GM23338 (cell line): Measurements from ENCODE around the gene HS6ST3. TPM values are rescaled to one million over a fixed set of nuclear protein-coding genes. Genes with fewer than 3 reads are reported as not detected.

Experiments
- ATAC-seq: fragments of 200-7000 bp; cut with Tn5 transposase; 3 replicates; pipeline ENCODE4 v1.9.1; 2020
- DNase-seq: peaks from one replicate; pipeline ENCODE4 v3.0.0-alpha.2; 2015; ENCODE audit warnings: low spot score
- H2AFZ ChIP-seq: fragments of 200-600 bp; sonication (generic); 2 replicates; pipeline ENCODE4 v1.8.0; 2016; ENCODE audit warnings: antibody characterized with exemption, mild to moderate bottlenecking, moderate library complexity
- H3F3A ChIP-seq: fragments of 200-600 bp; sonication (generic); replicated peaks from 2 replicates; pipeline ENCODE4 v1.8.0; 2017; ENCODE audit warnings: antibody characterized with exemption, mixed run types, low read depth
- H3K27ac ChIP-seq: fragments of 200-600 bp; sonication (generic); 2 replicates; pipeline ENCODE4 v1.6.1; 2016; ENCODE audit warnings: low read depth
- H3K27me3 ChIP-seq: fragments of 200-600 bp; sonication (generic); 2 replicates; pipeline ENCODE4 v1.8.0; 2016; ENCODE audit warnings: mild to moderate bottlenecking, mixed run types, moderate library complexity; ENCODE audit not compliant: insufficient read depth
- H3K36me3 ChIP-seq: fragments of 200-600 bp; sonication (generic); 2 replicates; pipeline ENCODE4 v1.8.0; 2016; ENCODE audit warnings: mild to moderate bottlenecking; ENCODE audit not compliant: insufficient read depth
- H3K4me1 ChIP-seq: fragments of 200-600 bp; sonication (generic); 2 replicates; pipeline ENCODE4 v1.8.0; 2016; ENCODE audit warnings: mild to moderate bottlenecking, moderate library complexity; ENCODE audit not compliant: insufficient read depth
- H3K4me2 ChIP-seq: fragments of 200-600 bp; sonication (generic); 2 replicates; pipeline ENCODE4 v1.7.1; 2017; ENCODE audit warnings: mixed run types
- H3K4me3 ChIP-seq: fragments of 200-600 bp; sonication (generic); 2 replicates; pipeline ENCODE4 v1.6.1; 2016; ENCODE audit warnings: mixed run types
- H3K79me2 ChIP-seq: fragments of 200-600 bp; sonication (generic); replicated peaks from 2 replicates; pipeline ENCODE4 v1.8.0; 2017; ENCODE audit warnings: mild to moderate bottlenecking; ENCODE audit not compliant: insufficient read depth
- H3K9me2 ChIP-seq: fragments of 200-600 bp; sonication (generic); 2 replicates; pipeline ENCODE4 v1.8.0; 2017; ENCODE audit not compliant: insufficient read depth
- H4K20me1 ChIP-seq: fragments of 200-600 bp; sonication (generic); replicated peaks from 2 replicates; pipeline ENCODE4 v1.8.0; 2017; ENCODE audit warnings: mild to moderate bottlenecking; ENCODE audit not compliant: insufficient read depth
- H3K27ac Mint-ChIP-seq: 2 replicates; pipeline ENCODE4 v1.8.0; 2020; ENCODE audit warnings: inconsistent platforms, mild to moderate bottlenecking, moderate library complexity, mixed read lengths
- H3K27me3 Mint-ChIP-seq: 3 replicates; pipeline ENCODE4 v1.8.0; 2022; ENCODE audit warnings: low read depth, mild to moderate bottlenecking, moderate library complexity, mixed read lengths, inconsistent platforms; ENCODE audit not compliant: insufficient read depth, poor library complexity
- H3K36me3 Mint-ChIP-seq: 3 replicates; pipeline ENCODE4 v1.8.0; 2021; ENCODE audit warnings: low read depth, mild to moderate bottlenecking, inconsistent platforms, moderate library complexity, mixed read lengths
- H3K4me1 Mint-ChIP-seq: 3 replicates; pipeline ENCODE4 v1.8.0; 2020; ENCODE audit warnings: mild to moderate bottlenecking, inconsistent platforms, mixed read lengths
- H3K4me3 Mint-ChIP-seq: 3 replicates; pipeline ENCODE4 v1.8.0; 2021; ENCODE audit warnings: moderate library complexity, mild to moderate bottlenecking, inconsistent platforms, mixed read lengths
- H3K9me3 Mint-ChIP-seq: 3 replicates; pipeline ENCODE4 v1.8.0; 2020; ENCODE audit warnings: moderate library complexity, mild to moderate bottlenecking, inconsistent platforms, mixed read lengths
- CREB1 ChIP-seq: fragments of 250-450 bp; sonication (Bioruptor Pico); IDR thresholded peaks from 2 replicates; pipeline ENCODE4 v1.5.0; 2020; ENCODE audit warnings: low read depth, mild to moderate bottlenecking, moderate library complexity
- CTCF ChIP-seq, 2 experiments: fragments of 200-600 bp in 1 of 2; sonication (generic) in 1 of 2; conservative IDR thresholded peaks; 2 replicates each; pipeline versions ENCODE4 v1.5.1 to v1.6.1; 2016 to 2017; ENCODE audit warnings: antibody characterized with exemption in 2 of 2, low read depth in 2 of 2, mild to moderate bottlenecking in 2 of 2, moderate library complexity in 1 of 2
- ETS1 ChIP-seq: IDR thresholded peaks from 2 replicates; pipeline ENCODE4 v1.6.1; 2016; ENCODE audit warnings: antibody characterized with exemption
- EZH2 ChIP-seq: fragments of 200-600 bp; sonication (generic); IDR thresholded peaks from one replicate; pipeline ENCODE4 v1.8.0; 2017; ENCODE audit warnings: antibody characterized with exemption, mild to moderate bottlenecking, low read depth; ENCODE audit not compliant: unreplicated experiment
- EZH2phosphoT487 ChIP-seq: fragments of 200-600 bp; sonication (generic); IDR thresholded peaks from one replicate; pipeline ENCODE4 v1.8.1; 2018; ENCODE audit warnings: antibody characterized with exemption; ENCODE audit not compliant: unreplicated experiment
- JUNB ChIP-seq: IDR thresholded peaks from one replicate; pipeline ENCODE4 v1.6.1; 2016; ENCODE audit warnings: antibody characterized with exemption; ENCODE audit not compliant: unreplicated experiment
- NANOG ChIP-seq: IDR thresholded peaks from 2 replicates; pipeline ENCODE4 v1.6.1; 2016; ENCODE audit warnings: antibody characterized with exemption, borderline replicate concordance
- POLR2AphosphoS5 ChIP-seq: IDR thresholded peaks from 2 replicates; pipeline ENCODE4 v1.6.1; 2016; ENCODE audit warnings: antibody characterized with exemption, low read depth
- STAT1 ChIP-seq: IDR thresholded peaks from one replicate; pipeline ENCODE4 v1.6.1; 2016; ENCODE audit warnings: antibody characterized with exemption; ENCODE audit not compliant: unreplicated experiment
- ZNF114 ChIP-seq: fragments of 250-450 bp; sonication (Bioruptor Pico); IDR thresholded peaks from 2 replicates; pipeline ENCODE4 v1.5.0; 2020; ENCODE audit warnings: mild to moderate bottlenecking, moderate library complexity
- ZNF331 ChIP-seq: fragments of 250-450 bp; sonication (Bioruptor Pico); IDR thresholded peaks from 2 replicates; pipeline ENCODE4 v1.5.0; 2020; ENCODE audit warnings: low read depth, mild to moderate bottlenecking, moderate library complexity
- polyA plus RNA-seq: library from polyadenylated mRNA; unstranded; fragments of >200 nt; fragmentation: Nextera tagmentation; extraction: Ambion mirVana; gene quantifications from 2 replicates; pipeline ENCODE4 v1.2.1, GENCODE V29; 2016
- total RNA-seq: library from RNA; depleted of rRNA; stranded (reverse); fragments of >200 nt; shearing (Covaris generic); gene quantifications from 2 replicates; pipeline ENCODE4 v1.2.3, GENCODE V29; 2014
- TF ChIP-seq, protein P1 (sequence below): fragments of 250-450 bp; sonication (Bioruptor Pico); IDR thresholded peaks from 2 replicates; pipeline ENCODE4 v1.5.0; 2020; ENCODE audit warnings: mild to moderate bottlenecking, moderate library complexity
- TF ChIP-seq, protein P2 (sequence below): IDR thresholded peaks from one replicate; pipeline ENCODE4 v1.6.1; 2018; ENCODE audit warnings: antibody characterized with exemption; ENCODE audit not compliant: unreplicated experiment

HS6ST3 gene
- total and polyA plus RNA-seq, 2 experiments from 2014 or later, result 0.52 to 0.80 TPM

DNA sequence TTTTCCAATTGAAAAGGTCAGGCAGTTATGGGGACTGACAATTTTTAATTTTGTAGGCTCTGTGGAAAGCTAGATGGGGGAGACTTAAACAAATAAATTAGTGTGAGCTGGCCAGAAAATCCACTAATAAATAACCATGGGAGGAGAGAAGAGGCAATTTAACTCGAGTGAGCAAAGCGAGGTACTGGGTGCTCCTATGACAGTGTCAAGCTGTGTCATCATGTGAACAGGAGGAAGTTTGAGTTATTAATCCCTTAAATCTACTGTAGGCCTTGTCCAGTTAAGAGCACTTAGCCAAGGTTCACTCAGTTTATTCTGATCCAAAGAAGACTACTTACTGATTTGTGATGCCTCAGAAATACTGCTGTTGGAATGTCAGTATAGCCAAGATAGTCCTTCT is 781.6 kb downstream of the HS6ST3 start:
- ATAC-seq, result no peak
- no peaks in the 10 kb centered on the region for H3K4me1 Mint-ChIP-seq

More for the DNA sequence above, 781.6 kb downstream of the HS6ST3 start:
- no peaks in the 10 kb centered on the region for H3K79me2 ChIP-seq
- TF ChIP-seq JUNB (no peak), CTCF (conservative IDR thresholded peaks at IDR 0.05; ENCODE audit: low read depth in 2 of 2) (no peak), POLR2AphosphoS5 (no peak), ETS1 (no peak), CREB1 (CRISPR knock-in tag) (no peak), ZNF114 (CRISPR knock-in tag) (no peak), ZNF331 (CRISPR knock-in tag) (no peak), STAT1 (no peak), EZH2 (no peak), EZH2phosphoT487 (no peak), NANOG (no peak)
- TF ChIP-seq, protein P1, sequence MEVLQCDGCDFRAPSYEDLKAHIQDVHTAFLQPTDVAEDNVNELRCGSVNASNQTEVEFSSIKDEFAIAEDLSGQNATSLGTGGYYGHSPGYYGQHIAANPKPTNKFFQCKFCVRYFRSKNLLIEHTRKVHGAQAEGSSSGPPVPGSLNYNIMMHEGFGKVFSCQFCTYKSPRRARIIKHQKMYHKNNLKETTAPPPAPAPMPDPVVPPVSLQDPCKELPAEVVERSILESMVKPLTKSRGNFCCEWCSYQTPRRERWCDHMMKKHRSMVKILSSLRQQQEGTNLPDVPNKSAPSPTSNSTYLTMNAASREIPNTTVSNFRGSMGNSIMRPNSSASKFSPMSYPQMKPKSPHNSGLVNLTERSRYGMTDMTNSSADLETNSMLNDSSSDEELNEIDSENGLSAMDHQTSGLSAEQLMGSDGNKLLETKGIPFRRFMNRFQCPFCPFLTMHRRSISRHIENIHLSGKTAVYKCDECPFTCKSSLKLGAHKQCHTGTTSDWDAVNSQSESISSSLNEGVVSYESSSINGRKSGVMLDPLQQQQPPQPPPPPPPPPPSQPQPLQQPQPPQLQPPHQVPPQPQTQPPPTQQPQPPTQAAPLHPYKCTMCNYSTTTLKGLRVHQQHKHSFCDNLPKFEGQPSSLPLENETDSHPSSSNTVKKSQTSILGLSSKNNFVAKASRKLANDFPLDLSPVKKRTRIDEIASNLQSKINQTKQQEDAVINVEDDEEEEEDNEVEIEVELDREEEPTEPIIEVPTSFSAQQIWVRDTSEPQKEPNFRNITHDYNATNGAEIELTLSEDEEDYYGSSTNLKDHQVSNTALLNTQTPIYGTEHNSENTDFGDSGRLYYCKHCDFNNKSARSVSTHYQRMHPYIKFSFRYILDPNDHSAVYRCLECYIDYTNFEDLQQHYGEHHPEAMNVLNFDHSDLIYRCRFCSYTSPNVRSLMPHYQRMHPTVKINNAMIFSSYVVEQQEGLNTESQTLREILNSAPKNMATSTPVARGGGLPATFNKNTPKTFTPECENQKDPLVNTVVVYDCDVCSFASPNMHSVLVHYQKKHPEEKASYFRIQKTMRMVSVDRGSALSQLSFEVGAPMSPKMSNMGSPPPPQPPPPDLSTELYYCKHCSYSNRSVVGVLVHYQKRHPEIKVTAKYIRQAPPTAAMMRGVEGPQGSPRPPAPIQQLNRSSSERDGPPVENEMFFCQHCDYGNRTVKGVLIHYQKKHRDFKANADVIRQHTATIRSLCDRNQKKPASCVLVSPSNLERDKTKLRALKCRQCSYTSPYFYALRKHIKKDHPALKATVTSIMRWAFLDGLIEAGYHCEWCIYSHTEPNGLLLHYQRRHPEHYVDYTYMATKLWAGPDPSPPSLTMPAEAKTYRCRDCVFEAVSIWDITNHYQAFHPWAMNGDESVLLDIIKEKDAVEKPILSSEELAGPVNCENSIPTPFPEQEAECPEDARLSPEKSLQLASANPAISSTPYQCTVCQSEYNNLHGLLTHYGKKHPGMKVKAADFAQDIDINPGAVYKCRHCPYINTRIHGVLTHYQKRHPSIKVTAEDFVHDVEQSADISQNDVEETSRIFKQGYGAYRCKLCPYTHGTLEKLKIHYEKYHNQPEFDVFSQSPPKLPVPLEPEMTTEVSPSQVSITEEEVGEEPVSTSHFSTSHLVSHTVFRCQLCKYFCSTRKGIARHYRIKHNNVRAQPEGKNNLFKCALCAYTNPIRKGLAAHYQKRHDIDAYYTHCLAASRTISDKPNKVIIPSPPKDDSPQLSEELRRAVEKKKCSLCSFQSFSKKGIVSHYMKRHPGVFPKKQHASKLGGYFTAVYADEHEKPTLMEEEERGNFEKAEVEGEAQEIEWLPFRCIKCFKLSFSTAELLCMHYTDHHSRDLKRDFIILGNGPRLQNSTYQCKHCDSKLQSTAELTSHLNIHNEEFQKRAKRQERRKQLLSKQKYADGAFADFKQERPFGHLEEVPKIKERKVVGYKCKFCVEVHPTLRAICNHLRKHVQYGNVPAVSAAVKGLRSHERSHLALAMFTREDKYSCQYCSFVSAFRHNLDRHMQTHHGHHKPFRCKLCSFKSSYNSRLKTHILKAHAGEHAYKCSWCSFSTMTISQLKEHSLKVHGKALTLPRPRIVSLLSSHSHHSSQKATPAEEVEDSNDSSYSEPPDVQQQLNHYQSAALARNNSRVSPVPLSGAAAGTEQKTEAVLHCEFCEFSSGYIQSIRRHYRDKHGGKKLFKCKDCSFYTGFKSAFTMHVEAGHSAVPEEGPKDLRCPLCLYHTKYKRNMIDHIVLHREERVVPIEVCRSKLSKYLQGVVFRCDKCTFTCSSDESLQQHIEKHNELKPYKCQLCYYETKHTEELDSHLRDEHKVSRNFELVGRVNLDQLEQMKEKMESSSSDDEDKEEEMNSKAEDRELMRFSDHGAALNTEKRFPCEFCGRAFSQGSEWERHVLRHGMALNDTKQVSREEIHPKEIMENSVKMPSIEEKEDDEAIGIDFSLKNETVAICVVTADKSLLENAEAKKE (CRISPR knock-in tag), result no peak
- TF ChIP-seq, protein P2, sequence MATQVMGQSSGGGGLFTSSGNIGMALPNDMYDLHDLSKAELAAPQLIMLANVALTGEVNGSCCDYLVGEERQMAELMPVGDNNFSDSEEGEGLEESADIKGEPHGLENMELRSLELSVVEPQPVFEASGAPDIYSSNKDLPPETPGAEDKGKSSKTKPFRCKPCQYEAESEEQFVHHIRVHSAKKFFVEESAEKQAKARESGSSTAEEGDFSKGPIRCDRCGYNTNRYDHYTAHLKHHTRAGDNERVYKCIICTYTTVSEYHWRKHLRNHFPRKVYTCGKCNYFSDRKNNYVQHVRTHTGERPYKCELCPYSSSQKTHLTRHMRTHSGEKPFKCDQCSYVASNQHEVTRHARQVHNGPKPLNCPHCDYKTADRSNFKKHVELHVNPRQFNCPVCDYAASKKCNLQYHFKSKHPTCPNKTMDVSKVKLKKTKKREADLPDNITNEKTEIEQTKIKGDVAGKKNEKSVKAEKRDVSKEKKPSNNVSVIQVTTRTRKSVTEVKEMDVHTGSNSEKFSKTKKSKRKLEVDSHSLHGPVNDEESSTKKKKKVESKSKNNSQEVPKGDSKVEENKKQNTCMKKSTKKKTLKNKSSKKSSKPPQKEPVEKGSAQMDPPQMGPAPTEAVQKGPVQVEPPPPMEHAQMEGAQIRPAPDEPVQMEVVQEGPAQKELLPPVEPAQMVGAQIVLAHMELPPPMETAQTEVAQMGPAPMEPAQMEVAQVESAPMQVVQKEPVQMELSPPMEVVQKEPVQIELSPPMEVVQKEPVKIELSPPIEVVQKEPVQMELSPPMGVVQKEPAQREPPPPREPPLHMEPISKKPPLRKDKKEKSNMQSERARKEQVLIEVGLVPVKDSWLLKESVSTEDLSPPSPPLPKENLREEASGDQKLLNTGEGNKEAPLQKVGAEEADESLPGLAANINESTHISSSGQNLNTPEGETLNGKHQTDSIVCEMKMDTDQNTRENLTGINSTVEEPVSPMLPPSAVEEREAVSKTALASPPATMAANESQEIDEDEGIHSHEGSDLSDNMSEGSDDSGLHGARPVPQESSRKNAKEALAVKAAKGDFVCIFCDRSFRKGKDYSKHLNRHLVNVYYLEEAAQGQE, result no peak
- H3K36me3 ChIP-seq, result no peaks in the 10 kb centered on the region
- DNase-seq, result no peak
- Mint-ChIP-seq H3K9me3 (peaks cover 3% of the 10 kb centered on the region; the same call in 1 of the 3 replicates), H3K4me3 (no peak overlapping the region), H3K27me3 (peaks cover 1% of the 10 kb centered on the region), H3K36me3 (no peaks in the 10 kb centered on the region), H3K27ac (no peak overlapping the region)
- no peaks in the 10 kb centered on the region for H3K27me3 ChIP-seq
- no peak overlapping the region for H3K4me3 ChIP-seq
- no peaks in the 10 kb centered on the region for H3K4me1 ChIP-seq
- H2AFZ ChIP-seq, result no peak overlapping the region
- peaks cover 8% of the 10 kb centered on the region for H3K9me2 ChIP-seq
- H3F3A ChIP-seq, result no peaks in the 10 kb centered on the region
- no peak overlapping the region for H3K27ac ChIP-seq
- H3K4me2 ChIP-seq, result no peak overlapping the region
- no peaks in the 10 kb centered on the region for H4K20me1 ChIP-seq
